ENCODE results near the gene LTBP2. TPM values are rescaled to one million over a fixed set of nuclear protein-coding genes. Genes with fewer than 3 reads are reported as not detected.

The LTBP2 gene
- total and polyA plus RNA-seq, 8 donors: 2.9 to 36.2 (median 7.9) TPM

DNA sequence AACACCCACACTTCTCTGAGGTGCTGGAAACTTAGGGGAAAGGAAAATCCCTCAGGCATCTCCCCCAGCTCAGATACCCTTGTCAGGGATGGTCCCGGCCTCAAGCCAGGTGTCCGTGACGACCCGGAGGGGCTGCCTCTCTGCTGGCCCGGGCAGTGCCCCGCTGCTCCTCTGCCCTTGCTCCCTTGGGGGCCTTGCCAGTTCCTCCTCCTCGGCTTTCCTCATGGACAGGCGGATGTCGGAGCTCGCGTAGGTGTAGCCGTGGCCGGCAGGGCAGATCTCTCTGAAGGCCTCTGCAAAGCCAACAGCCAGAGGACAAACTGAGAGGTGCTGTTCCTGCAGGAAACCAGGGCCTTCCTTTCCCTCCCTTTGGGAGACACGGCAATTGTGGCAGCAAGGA lies 83.6 kb downstream of the LTBP2 start:
- Histone ChIP-seq H3K4me3 (no peak overlapping the region), H3K4me1 (peaks cover 0 to 3% (median 0%) of the 10 kb centered on the region in 4 donors), H3K36me3 (no peaks in the 10 kb centered on the region), H3K27me3 (peaks cover 0 to 8% (median 0%) of the 10 kb centered on the region in 3 donors), H3K27ac (no peak overlapping the region), H3K9me3 (no peaks in the 10 kb centered on the region)
- WGBS, 5 donors: 87 to 92% (median 88%) methylated on average over 12 to 14 of the region's 14 CpGs
- no peak for DNase-seq
- TF ChIP-seq EP300 (IDR thresholded peaks at IDR 0.05) (no peak), POLR2A (IDR thresholded peaks at IDR 0.05) (no peak), POLR2AphosphoS5 (IDR thresholded peaks at IDR 0.05) (no peak)
- TF ChIP-seq, protein P1, sequence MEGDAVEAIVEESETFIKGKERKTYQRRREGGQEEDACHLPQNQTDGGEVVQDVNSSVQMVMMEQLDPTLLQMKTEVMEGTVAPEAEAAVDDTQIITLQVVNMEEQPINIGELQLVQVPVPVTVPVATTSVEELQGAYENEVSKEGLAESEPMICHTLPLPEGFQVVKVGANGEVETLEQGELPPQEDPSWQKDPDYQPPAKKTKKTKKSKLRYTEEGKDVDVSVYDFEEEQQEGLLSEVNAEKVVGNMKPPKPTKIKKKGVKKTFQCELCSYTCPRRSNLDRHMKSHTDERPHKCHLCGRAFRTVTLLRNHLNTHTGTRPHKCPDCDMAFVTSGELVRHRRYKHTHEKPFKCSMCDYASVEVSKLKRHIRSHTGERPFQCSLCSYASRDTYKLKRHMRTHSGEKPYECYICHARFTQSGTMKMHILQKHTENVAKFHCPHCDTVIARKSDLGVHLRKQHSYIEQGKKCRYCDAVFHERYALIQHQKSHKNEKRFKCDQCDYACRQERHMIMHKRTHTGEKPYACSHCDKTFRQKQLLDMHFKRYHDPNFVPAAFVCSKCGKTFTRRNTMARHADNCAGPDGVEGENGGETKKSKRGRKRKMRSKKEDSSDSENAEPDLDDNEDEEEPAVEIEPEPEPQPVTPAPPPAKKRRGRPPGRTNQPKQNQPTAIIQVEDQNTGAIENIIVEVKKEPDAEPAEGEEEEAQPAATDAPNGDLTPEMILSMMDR (IDR thresholded peaks at IDR 0.05): no peak
- intact Hi-C loops (cut with DNase I; ENCODE audit: low total_unique reads): no loop called here

DNA sequence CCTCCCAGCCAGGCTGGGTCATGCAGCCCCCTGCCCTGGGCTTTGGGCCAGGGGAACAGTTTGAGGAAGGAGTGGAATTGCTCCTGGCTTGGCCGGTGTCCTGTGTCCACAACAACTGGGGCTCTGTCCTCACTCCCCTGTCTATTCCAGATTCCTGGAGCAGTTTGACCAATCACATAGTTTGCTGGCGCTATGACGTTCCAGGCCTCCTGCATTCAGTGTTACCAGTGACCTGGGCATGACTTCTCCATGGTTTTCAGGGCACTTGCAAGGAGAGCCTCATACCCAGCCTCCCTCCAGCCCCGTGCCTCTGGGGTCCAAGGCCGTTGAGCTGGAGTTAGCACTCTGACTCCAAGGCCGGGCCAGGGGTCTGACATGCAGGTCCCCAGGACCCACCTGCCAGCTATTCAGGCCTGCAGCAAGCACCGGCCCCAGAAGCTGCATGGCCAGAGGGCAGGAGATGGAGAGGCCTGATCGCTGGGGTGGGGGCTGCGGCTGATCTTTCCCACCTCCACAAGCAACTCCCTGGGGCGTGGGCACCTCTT lies 84.2 kb downstream of the LTBP2 start:
- DNase-seq: no peak
- H3K4me3 ChIP-seq: no peak overlapping the region
- H3K36me3 ChIP-seq: no peaks in the 10 kb centered on the region
- WGBS, 5 donors: 63 to 77% (median 75%) methylated on average over 9 to 10 of the region's 10 CpGs
- H3K4me1 ChIP-seq: peaks cover 0 to 3% (median 0%) of the 10 kb centered on the region in 4 donors
- H3K27me3 ChIP-seq: peaks cover 0 to 8% (median 0%) of the 10 kb centered on the region in 3 donors
- intact Hi-C loops (cut with DNase I; ENCODE audit: low total_unique reads): no loop called here
- H3K9me3 ChIP-seq: no peaks in the 10 kb centered on the region
- TF ChIP-seq POLR2AphosphoS5 (IDR thresholded peaks at IDR 0.05) (no peak), EP300 (IDR thresholded peaks at IDR 0.05) (no peak), POLR2A (IDR thresholded peaks at IDR 0.05) (no peak)
- TF ChIP-seq, protein P1 (IDR thresholded peaks at IDR 0.05): no peak
- H3K27ac ChIP-seq: no peak overlapping the region

DNA sequence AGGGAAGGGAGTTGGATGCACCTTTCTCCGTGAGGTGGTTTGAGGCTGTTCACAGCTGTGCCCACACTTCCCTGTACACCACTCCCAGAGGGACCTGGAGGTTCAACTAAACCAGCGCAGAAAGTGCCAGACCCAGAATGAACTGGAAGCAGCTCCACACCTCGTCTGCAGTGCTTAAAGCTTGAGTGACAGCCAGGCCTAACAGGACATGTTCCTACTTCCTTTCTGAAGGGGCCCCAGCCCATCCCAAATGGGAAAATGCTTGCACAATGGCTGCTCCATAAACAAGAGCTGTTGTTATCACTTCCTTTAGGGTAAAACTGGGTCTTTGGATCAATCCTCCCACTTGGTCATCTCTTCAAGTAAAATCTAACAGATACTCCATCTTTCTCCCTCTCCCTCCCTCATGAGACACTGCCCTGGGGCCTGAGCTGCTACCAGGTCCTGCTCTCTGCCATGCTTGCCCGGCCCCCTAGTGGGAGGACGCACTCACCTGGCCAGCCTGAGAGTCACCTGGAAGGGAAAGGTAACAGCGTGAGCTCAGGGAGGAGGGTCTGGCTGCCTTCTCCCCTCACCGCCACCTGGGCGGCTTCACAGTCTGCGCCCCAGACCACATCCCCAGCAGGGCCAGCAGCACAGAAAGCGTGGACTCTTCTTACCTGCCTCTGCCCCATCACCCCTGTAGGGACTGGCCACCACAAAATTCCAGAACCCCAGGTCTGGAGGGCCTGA lies 85.0 kb downstream of the LTBP2 start:
- H3K27me3 ChIP-seq: peaks cover 0 to 8% (median 0%) of the 10 kb centered on the region in 3 donors
- H3K27ac ChIP-seq: no peak overlapping the region
- 66 to 77% (median 73%) methylated on average over 9 to 10 of the region's 10 CpGs for WGBS, 5 donors
- intact Hi-C loops (cut with DNase I; ENCODE audit: low total_unique reads): no loop called here
- no peak overlapping the region for H3K4me3 ChIP-seq
- no peaks in the 10 kb centered on the region for H3K9me3 ChIP-seq
- peaks cover 0 to 3% (median 0%) of the 10 kb centered on the region in 4 donors for H3K4me1 ChIP-seq
- H3K36me3 ChIP-seq: peaks cover 0 to 7% (median under 1%) of the 10 kb centered on the region in 4 donors
- TF ChIP-seq POLR2AphosphoS5 (IDR thresholded peaks at IDR 0.05): no peak
- no peak for TF ChIP-seq POLR2A (IDR thresholded peaks at IDR 0.05)
- TF ChIP-seq, protein P1 (IDR thresholded peaks at IDR 0.05): no peak
- no peak for TF ChIP-seq EP300 (IDR thresholded peaks at IDR 0.05)
- DNase-seq: no peak

DNA sequence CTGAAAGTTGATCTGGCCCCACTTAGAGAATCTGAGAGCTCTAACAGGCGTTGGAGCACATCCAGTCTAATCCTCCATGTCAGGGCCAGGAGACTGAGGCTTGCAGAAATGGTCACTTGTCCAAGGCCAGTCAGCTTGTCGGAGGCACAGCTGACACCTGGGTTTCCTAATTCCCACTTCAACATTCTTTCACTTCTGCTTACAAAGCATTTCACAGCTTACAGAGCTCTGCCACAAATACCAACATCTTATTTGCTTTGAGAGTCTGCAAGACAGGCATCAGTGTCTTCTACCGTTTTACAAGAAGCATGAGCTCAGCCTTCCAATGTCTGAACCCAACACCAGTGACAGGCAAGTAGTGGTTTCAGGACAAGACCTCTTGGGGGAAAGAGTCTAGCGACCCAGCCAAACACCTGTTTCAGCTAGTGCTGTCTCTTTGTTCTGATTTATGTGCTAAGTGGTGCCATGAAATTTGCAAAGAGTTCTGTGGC lies 86.6 kb downstream of the LTBP2 start:
- Histone ChIP-seq H3K4me3 (no peak overlapping the region), H3K27ac (no peak overlapping the region), H3K4me1 (no peaks in the 10 kb centered on the region), H3K36me3 (peaks cover 0 to 17% (median 4%) of the 10 kb centered on the region in 4 donors), H3K9me3 (no peaks in the 10 kb centered on the region), H3K27me3 (peaks cover 0 to 8% (median 0%) of the 10 kb centered on the region in 3 donors)
- intact Hi-C loops (cut with DNase I; ENCODE audit: low total_unique reads): no loop called here
- TF ChIP-seq EP300 (IDR thresholded peaks at IDR 0.05): no peak
- TF ChIP-seq, protein P1 (IDR thresholded peaks at IDR 0.05): no peak
- TF ChIP-seq POLR2AphosphoS5 (IDR thresholded peaks at IDR 0.05): no peak
- TF ChIP-seq POLR2A (IDR thresholded peaks at IDR 0.05): no peak
- WGBS, 5 donors: 53 to 65% (median 55%) methylated on average over 4 of the region's 4 CpGs
- DNase-seq: no peak

Measured in stomach (tissue), 9 donors.